Endothelial cell of umbilical vein (primary cell): ENCODE data around the gene SPECC1L. TPM values are rescaled to one million over a fixed set of nuclear protein-coding genes. Genes with fewer than 3 reads are reported as not detected.

Experiments used
- BruUV-seq: library from RNA; stranded (reverse); fragments of 400-500 nt; replicated peaks from 2 replicates; lab custom pipeline; 2021; lab: Mats Ljungman, UMichigan
- CTCF ChIA-PET: fragments of 300-600, 350-600 bp; sonication (Branson Sonifier 250); formaldehyde crosslinking; loops from one replicate; lab custom pipeline; 2021; ENCODE audit warnings: antibody characterized with exemption, inconsistent platforms; lab: Charles Lee
- POLR2A ChIA-PET: fragments of 300-600, 350-600 bp; sonication (Branson Sonifier 250); formaldehyde crosslinking; loops from one replicate; lab custom pipeline; 2021; ENCODE audit warnings: antibody characterized with exemption, inconsistent platforms; lab: Charles Lee
- DNase-seq: peaks from one replicate; pipeline ENCODE4 v3.0.0-alpha.2; 2011; ENCODE audit warnings: low read depth, low spot score
- FAIRE-seq: peaks from 2 replicates; lab custom pipeline; 2011; peaks lifted over from hg19 to GRCh38; lab: Jason Lieb, UNC
- H2AFZ ChIP-seq: 2 replicates; pipeline ENCODE4 v1.6.0; 2012; ENCODE audit warnings: low read depth, low read length, control low read depth, inconsistent platforms
- H3K27ac ChIP-seq: 2 replicates; pipeline ENCODE4 v1.5.1; 2011; ENCODE audit warnings: low read depth, mild to moderate bottlenecking, control low read depth, low read length, moderate library complexity; ENCODE audit not compliant: insufficient read depth
- H3K27me3 ChIP-seq, 2 experiments: 2 replicates each; pipeline versions ENCODE4 v1.6.0 to v1.6.1; 2011; ENCODE audit warnings: low read length in 2 of 2, mixed read lengths in 1 of 2; ENCODE audit not compliant: control insufficient read depth in 2 of 2, insufficient read depth in 2 of 2
- H3K36me3 ChIP-seq, 2 experiments: 2 replicates in 1 of 2; 3 replicates in 1 of 2; pipeline ENCODE4 v1.5.1; 2011; ENCODE audit warnings: low read length in 2 of 2, mild to moderate bottlenecking in 1 of 2, moderate library complexity in 1 of 2; ENCODE audit not compliant: control insufficient read depth in 2 of 2, insufficient read depth in 2 of 2; ENCODE audit errors: extremely low read depth in 1 of 2
- H3K4me1 ChIP-seq: 3 replicates; pipeline ENCODE4 v1.5.1; 2011; ENCODE audit warnings: mild to moderate bottlenecking, low read length; ENCODE audit not compliant: control insufficient read depth, insufficient read depth; ENCODE audit errors: extremely low read depth
- H3K4me2 ChIP-seq: 2 replicates; pipeline ENCODE4 v1.6.1; 2011; ENCODE audit warnings: low read length, control low read depth, mixed read lengths; ENCODE audit not compliant: insufficient read depth
- H3K4me3 ChIP-seq, 3 experiments: fragments of 200-600 bp in 1 of 3; sonication (generic), shearing (Covaris generic) in 1 of 3; replicated peaks in 1 of 3; 2 replicates each; pipeline ENCODE4 v1.5.1; 2011 to 2016; ENCODE audit warnings: control low read depth in 3 of 3, low read length in 3 of 3, mild to moderate bottlenecking in 2 of 3, inconsistent platforms in 1 of 3, low read depth in 1 of 3, moderate library complexity in 1 of 3; ENCODE audit not compliant: insufficient read depth in 1 of 3
- H3K79me2 ChIP-seq: 2 replicates; pipeline ENCODE4 v1.6.0; 2012; ENCODE audit warnings: low read length, inconsistent platforms; ENCODE audit not compliant: control insufficient read depth, insufficient read depth
- H3K9ac ChIP-seq: replicated peaks from 2 replicates; pipeline ENCODE3; 2011; ENCODE audit warnings: low read length, control low read depth; ENCODE audit not compliant: insufficient read depth; ENCODE audit errors: extremely low read depth
- H3K9me1 ChIP-seq: replicated peaks from 3 replicates; pipeline ENCODE4 v1.6.0; 2011; ENCODE audit warnings: mild to moderate bottlenecking, low read length; ENCODE audit not compliant: control insufficient read depth, insufficient read depth; ENCODE audit errors: extremely low read depth
- H3K9me3 ChIP-seq: replicated peaks from 2 replicates; pipeline ENCODE4 v1.5.1; 2012; ENCODE audit warnings: low read length, inconsistent platforms; ENCODE audit not compliant: control insufficient read depth, insufficient read depth
- H4K20me1 ChIP-seq: replicated peaks from 2 replicates; pipeline ENCODE3; 2011; ENCODE audit warnings: mild to moderate bottlenecking, low read length; ENCODE audit not compliant: control insufficient read depth, insufficient read depth; ENCODE audit errors: extremely low read depth
- CTCF ChIP-seq, 2 donors: IDR thresholded peaks; 1 replicate in 1 of 2; 2 replicates in 1 of 2; pipeline ENCODE4 v1.5.1; 2011; ENCODE audit warnings: low read length in 2 of 2, mild to moderate bottlenecking in 2 of 2, moderate library complexity in 2 of 2, control low read depth in 1 of 2, inconsistent platforms in 1 of 2, low read depth in 1 of 2; ENCODE audit not compliant: insufficient read depth in 1 of 2; ENCODE audit errors: extremely low read depth in 1 of 2
- FOS ChIP-seq: IDR thresholded peaks from 2 replicates; pipeline ENCODE4 v1.6.1; 2011; ENCODE audit warnings: mild to moderate bottlenecking, low read length, moderate library complexity, borderline replicate concordance; ENCODE audit not compliant: insufficient read depth
- GATA2 ChIP-seq: IDR thresholded peaks from 2 replicates; pipeline ENCODE4 v1.7.0; 2011; ENCODE audit warnings: low read depth, mild to moderate bottlenecking, moderate library complexity, mixed read lengths, low read length; ENCODE audit not compliant: insufficient read length, insufficient read depth
- JUN ChIP-seq: IDR thresholded peaks from 2 replicates; pipeline ENCODE4 v1.6.1; 2011; ENCODE audit warnings: borderline replicate concordance, low read depth; ENCODE audit not compliant: insufficient read length, insufficient read depth
- MYC ChIP-seq: IDR thresholded peaks from one replicate; pipeline ENCODE4 v1.6.1; 2011; ENCODE audit warnings: mild to moderate bottlenecking, low read depth, low read length
- POLR2A ChIP-seq: IDR thresholded peaks from 2 replicates; pipeline ENCODE4 v1.6.1; 2012; ENCODE audit warnings: low read depth, mild to moderate bottlenecking, control low read depth, low read length
- POLR2AphosphoS5 ChIP-seq: IDR thresholded peaks from 2 replicates; pipeline ENCODE4 v1.6.1; 2012; ENCODE audit warnings: low read depth, mild to moderate bottlenecking, control low read depth, low read length, moderate library complexity; ENCODE audit not compliant: insufficient read depth
- dilution Hi-C: fragments of 300-500 bp; cut with MboI; formaldehyde crosslinking; loops from one replicate; pipeline ENCODE4 v1.15.0; 2019; ENCODE audit warnings: low sequenced_read_pairs; ENCODE audit not compliant: extremely low pct_ligation_motif_present
- intact Hi-C: fragments of 100-400 bp; cut with micrococcal nuclease; formaldehyde crosslinking; loops from one replicate; pipeline ENCODE4 v1.10.0; 2022
- polyA plus RNA-seq, 4 experiments: library from polyadenylated mRNA; depleted of rRNA in 3 of 4; stranded (reverse) in 3 of 4; unstranded in 1 of 4; fragments of >200 nt; gene quantifications; 2 replicates each; pipeline versions ENCODE4 v1.2.1 to v1.2.3, GENCODE V29; 2011 to 2012; ENCODE audit warnings: missing spikeins in 1 of 4
- total RNA-seq: library from RNA; stranded (reverse); gene quantifications from 2 replicates; pipeline ENCODE4 v1.2.3, GENCODE V29; 2021

The SPECC1L gene
- total and polyA plus RNA-seq, 2 donors (not counting 3 experiments of a cell fraction or from before 2014, with no cell fraction given), result 22.8 to 79.3 TPM

GRCh38 chr22:24402460-24403192, 132.0 kb downstream of the SPECC1L start:
- DNase-seq (peak; percentile 97), FAIRE-seq (peak; percentile 99)
- H3K9me1 ChIP-seq, result no peaks in the 10 kb centered on the region
- no peaks in the 10 kb centered on the region for H3K27me3 ChIP-seq
- no peaks in the 10 kb centered on the region for H3K36me3 ChIP-seq
- dilution Hi-C loops (no loop called here), intact Hi-C loops (loop anchor here (1.0 to 5.0 kb wide), 3 partner anchors 18 to 75 kb away; no protein-coding TSS in a partner anchor)
- no peaks in the 10 kb centered on the region for H3K9me3 ChIP-seq
- H4K20me1 ChIP-seq, result no peaks in the 10 kb centered on the region
- no peak overlapping the region for H3K4me3 ChIP-seq
- peaks cover 5% of the 10 kb centered on the region for H3K79me2 ChIP-seq
- H2AFZ ChIP-seq, result no peak overlapping the region
- BruUV-seq, result no TSS peak
- H3K9ac ChIP-seq, result peak overlapping the region; percentile 10
- H3K27ac ChIP-seq, result peak overlapping the region; percentile 78
- CTCF ChIA-PET, result interaction anchor here (0.7 to 1.7 kb wide), 13 partner anchors 9 to 124 kb away, joined by 3 to 7 read pairs (median 3); no protein-coding TSS in a partner anchor
- peak overlapping the region; percentile 54 for H3K4me2 ChIP-seq
- peaks cover 53% of the 10 kb centered on the region for H3K4me1 ChIP-seq
- TF ChIP-seq POLR2A (no peak), POLR2AphosphoS5 (peak; percentile 68), MYC (peak; percentile 12), FOS (peak; percentile 96), CTCF (IDR thresholded peaks at IDR 0.05; ENCODE audit: extremely low read depth in 1 of 2, insufficient read depth in 1 of 2, low read depth in 1 of 2, low read length in 2 of 2) (no peak), GATA2 (no peak), JUN (peak; percentile 80)
- POLR2A ChIA-PET, result interaction anchor here (1.2 kb wide), 1 partner anchor 11 kb away, joined by 4 read pairs; no protein-coding TSS in a partner anchor
